Liver (tissue), 4 donors: ENCODE data around the gene RGS3. TPM values are rescaled to one million over a fixed set of nuclear protein-coding genes. Genes with fewer than 3 reads are reported as not detected.

ENCODE experiments used
- polyA plus RNA-seq, 2 donors: library from polyadenylated mRNA; stranded (reverse) in 1 of 2; unstranded in 1 of 2; fragments of 200-250 nt in 1 of 2; fragments of >200 nt in 1 of 2; fragmentation: Nextera tagmentation in 1 of 2; extraction: Ambion mirVana in 1 of 2; gene quantifications; one replicate each; pipeline versions ENCODE4 v1.2.1 to v1.2.3, GENCODE V29; 2013 to 2015
- total RNA-seq, 2 donors: library from RNA; depleted of rRNA; stranded (reverse); fragments of >200 nt; gene quantifications; one replicate each; pipeline ENCODE4 v1.2.3, GENCODE V29; 2014
- donor health status: healthy.
- donor health status: healthy.
- donor health status: healthy.

Gene RGS3
- total and polyA plus RNA-seq, 4 donors, result 13.0 to 65.0 (median 28.3) TPM

Other genes with a start within 250 kb of the RGS3 start
- gene FKBP15, start 242.4 kb upstream of the RGS3 start, total RNA-seq, result 10 to 100 TPM; 16.8 to 18.2 TPM
- gene FKBP15, start 242.4 kb upstream of the RGS3 start, polyA plus RNA-seq, result 1 to 10 TPM; 6.2 to 9.1 TPM
- gene SLC31A1, start 242.2 kb upstream of the RGS3 start, total RNA-seq, result 10 to 100 TPM; 26.6 to 96.2 TPM
- 10 to 100 TPM; 40.1 to 49.8 TPM for gene SLC31A1, start 242.2 kb upstream of the RGS3 start, polyA plus RNA-seq
- gene CDC26, start 188.2 kb upstream of the RGS3 start, total RNA-seq, result 10 to 100 TPM; 12.5 to 16.7 TPM
- gene CDC26, start 188.2 kb upstream of the RGS3 start, polyA plus RNA-seq, result 10 to 100 TPM; 25.9 to 38.9 TPM
- 10 to 100 TPM; 11.6 to 11.9 TPM for gene PRPF4, start 188.1 kb upstream of the RGS3 start, total RNA-seq
- 1 to 10 TPM; 5.0 to 9.3 TPM for gene PRPF4, start 188.1 kb upstream of the RGS3 start, polyA plus RNA-seq
- gene RNF183, start 160.4 kb upstream of the RGS3 start, total RNA-seq, result not detected
- gene RNF183, start 160.4 kb upstream of the RGS3 start, polyA plus RNA-seq, result under 1 TPM in 1 of 2 donors, not detected in 1; 0.07 TPM
- 1 to 10 TPM; 1.1 to 3.2 TPM for gene WDR31, start 123.5 kb upstream of the RGS3 start, total RNA-seq
- 1 to 10 TPM; 1.1 to 1.3 TPM for gene WDR31, start 123.5 kb upstream of the RGS3 start, polyA plus RNA-seq
- 1 to 10 TPM in 1 of 2 donors, under 1 TPM in 1; 0.50 to 2.3 TPM for gene BSPRY, start 114.2 kb upstream of the RGS3 start, total RNA-seq
- gene BSPRY, start 114.2 kb upstream of the RGS3 start, polyA plus RNA-seq, result under 1 TPM; 0.31 to 0.81 TPM
- 10 to 100 TPM; 26.9 to 61.2 TPM for gene HDHD3, start 86.7 kb upstream of the RGS3 start, total RNA-seq
- 10 to 100 TPM; 60.8 to 63.6 TPM for gene HDHD3, start 86.7 kb upstream of the RGS3 start, polyA plus RNA-seq
- gene ALAD, start 62.4 kb upstream of the RGS3 start, total RNA-seq, result 100 to 1,000 TPM in 1 of 2 donors, 10 to 100 TPM in 1; 99.1 to 258 TPM
- 10 to 100 TPM; 40.2 to 49.3 TPM for gene ALAD, start 62.4 kb upstream of the RGS3 start, polyA plus RNA-seq
- 10 to 100 TPM; 20.9 to 27.5 TPM for gene POLE3, start 53.1 kb upstream of the RGS3 start, total RNA-seq
- gene POLE3, start 53.1 kb upstream of the RGS3 start, polyA plus RNA-seq, result 10 to 100 TPM; 15.7 to 24.8 TPM
- gene C9orf43, start 53.0 kb upstream of the RGS3 start, total RNA-seq, result 1 to 10 TPM in 1 of 2 donors, under 1 TPM in 1; 0.09 to 1.1 TPM
- gene C9orf43, start 53.0 kb upstream of the RGS3 start, polyA plus RNA-seq, result under 1 TPM; 0.23 to 0.26 TPM